ENCODE measurements around the gene PARD3B.
A peak's percentile ranks its signal among the peaks of the same experiment; 100 is the strongest.

Gene PARD3B

GRCh38 chr2:204539019-204539385 lies 6.3 kb upstream of the PARD3B start:
- Histone ChIP-seq H3K27ac (no peak overlapping the region), H3K9me3 (no peaks in the 10 kb centered on the region), H3K36me3 (no peaks in the 10 kb centered on the region), H3K27me3 (peaks cover 13% of the 10 kb centered on the region), H3K4me3 (ENCODE audit: low read depth in 1 of 2, low read length in 1 of 2) (no peak overlapping the region), H3K4me1 (ENCODE audit: control insufficient read depth in 1 of 2, insufficient read depth in 1 of 2, low read depth in 1 of 2, low read length in 1 of 2) (no peaks in the 10 kb centered on the region)
- no peak for TF ChIP-seq CTCF (IDR thresholded peaks at IDR 0.05)

GRCh38 chr2:204541637-204542036 lies 3.6 kb upstream of the PARD3B start:
- TF ChIP-seq CTCF (IDR thresholded peaks at IDR 0.05) = no peak

DNA sequence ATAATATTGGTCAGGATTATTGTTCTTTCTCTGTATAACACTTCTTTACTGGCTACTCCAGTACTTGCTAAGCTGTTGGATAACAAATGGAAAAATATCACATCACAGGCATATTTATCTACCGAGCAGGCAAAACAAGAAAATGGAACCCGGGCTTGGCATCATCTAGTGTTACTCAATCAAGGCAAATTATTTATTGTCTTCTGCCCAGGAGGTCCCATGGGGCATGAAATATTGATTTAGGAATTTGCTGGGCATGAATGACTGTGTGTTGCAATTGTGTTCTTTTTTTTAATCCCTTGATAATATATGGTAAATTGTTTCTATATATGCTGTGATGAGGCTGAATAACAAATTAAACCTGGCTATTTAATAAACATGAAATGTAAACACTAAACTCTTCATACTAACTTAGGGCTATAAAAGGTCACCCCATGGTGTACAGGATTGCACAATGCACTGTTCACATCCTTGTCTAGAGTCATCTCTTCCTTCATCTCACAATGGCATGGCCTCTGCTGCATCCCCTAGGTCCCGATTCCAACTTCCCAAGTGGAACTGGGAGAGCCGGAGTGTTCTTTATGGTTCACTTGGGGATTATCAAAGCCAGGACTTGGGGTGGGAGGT lies 2.2 kb upstream of the PARD3B start:
- no peaks in the 10 kb centered on the region for H3K9me3 ChIP-seq
- no peak for TF ChIP-seq CTCF (IDR thresholded peaks at IDR 0.05)

More at GRCh38 chr2:204541637-204542036, 3.6 kb upstream of the PARD3B start:
- Histone ChIP-seq H3K9me3 (no peaks in the 10 kb centered on the region), H3K4me1 (ENCODE audit: control insufficient read depth in 1 of 2, insufficient read depth in 1 of 2, low read depth in 1 of 2, low read length in 1 of 2) (peaks cover 0 to 5% of the 10 kb centered on the region in 2 experiments), H3K27ac (no peak overlapping the region), H3K27me3 (peaks cover 39% of the 10 kb centered on the region), H3K36me3 (no peaks in the 10 kb centered on the region), H3K4me3 (ENCODE audit: low read depth in 1 of 2, low read length in 1 of 2) (no peak overlapping the region)

GRCh38 chr2:204545861-204546735 lies 823 bp downstream of the PARD3B start:
- Histone ChIP-seq H3K4me3 (ENCODE audit: low read depth in 1 of 2, low read length in 1 of 2) (peak overlapping the region in 1 of 2 experiments; percentile 39), H3K9me3 (no peaks in the 10 kb centered on the region), H3K27ac (no peak overlapping the region), H3K36me3 (no peaks in the 10 kb centered on the region), H3K4me1 (ENCODE audit: control insufficient read depth in 1 of 2, insufficient read depth in 1 of 2, low read depth in 1 of 2, low read length in 1 of 2) (peaks cover 0 to 5% of the 10 kb centered on the region in 2 experiments), H3K27me3 (peaks cover 58% of the 10 kb centered on the region)
- no peak for TF ChIP-seq CTCF (IDR thresholded peaks at IDR 0.05)

More for the DNA sequence above, 2.2 kb upstream of the PARD3B start:
- H3K4me3 ChIP-seq (ENCODE audit: low read depth in 1 of 2, low read length in 1 of 2) = no peak overlapping the region
- no peaks in the 10 kb centered on the region for H3K36me3 ChIP-seq
- no peak overlapping the region for H3K27ac ChIP-seq
- peaks cover 0 to 5% of the 10 kb centered on the region in 2 experiments for H3K4me1 ChIP-seq (ENCODE audit: control insufficient read depth in 1 of 2, insufficient read depth in 1 of 2, low read depth in 1 of 2, low read length in 1 of 2)
- H3K27me3 ChIP-seq = peaks cover 54% of the 10 kb centered on the region

DNA sequence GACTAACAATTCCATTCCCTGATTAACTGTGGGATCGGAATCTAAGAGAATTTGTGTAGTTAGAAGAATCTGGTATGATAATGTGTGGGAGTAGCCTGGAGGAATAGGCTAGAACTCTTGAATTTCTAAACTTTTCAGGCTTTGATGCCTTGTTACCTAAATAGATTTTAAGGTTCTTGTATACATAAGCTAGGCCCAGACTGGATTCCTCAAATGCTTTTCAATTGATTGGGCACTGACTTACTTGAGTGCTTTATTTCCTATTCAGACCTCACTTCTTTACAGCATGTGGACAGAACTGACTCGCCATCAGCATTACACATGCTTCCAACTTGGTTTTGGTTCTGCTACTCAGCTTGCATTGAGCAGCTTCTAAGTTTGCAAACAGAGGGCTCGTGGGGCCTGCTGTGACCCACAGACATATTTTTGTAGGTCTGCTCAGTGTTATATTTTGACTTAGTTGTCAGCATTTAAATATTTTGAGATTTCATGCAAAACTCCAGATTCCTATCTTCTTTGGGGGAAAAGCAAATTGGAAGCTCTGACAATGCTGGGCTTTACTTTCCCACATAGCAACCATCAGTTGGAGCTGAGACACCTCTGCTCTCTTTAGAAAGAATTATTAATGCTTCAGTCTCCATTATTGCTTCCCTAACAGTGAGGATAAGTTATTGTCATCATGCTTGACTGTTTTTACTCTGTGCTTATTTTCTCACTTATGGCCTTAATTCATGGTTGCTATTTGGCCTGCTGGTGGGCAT lies 5.7 kb downstream of the PARD3B start:
- TF ChIP-seq CTCF (IDR thresholded peaks at IDR 0.05) = no peak
- Histone ChIP-seq H3K9me3 (no peaks in the 10 kb centered on the region), H3K4me3 (ENCODE audit: low read depth in 1 of 2, low read length in 1 of 2) (no peak overlapping the region), H3K4me1 (ENCODE audit: control insufficient read depth in 1 of 2, insufficient read depth in 1 of 2, low read depth in 1 of 2, low read length in 1 of 2) (no peaks in the 10 kb centered on the region), H3K27ac (no peak overlapping the region), H3K36me3 (no peaks in the 10 kb centered on the region), H3K27me3 (peaks cover 26% of the 10 kb centered on the region)
